ENCODE measurements around the gene EFNA5. TPM values are rescaled to one million over a fixed set of nuclear protein-coding genes. Genes with fewer than 3 reads are reported as not detected.

Gene EFNA5
- total and polyA plus RNA-seq, 2 of the 13 experiments (the other 11 are each of a cell fraction or from before 2014, with no cell fraction given): not detected

- TF ChIP-seq ZNF18 (CRISPR knock-in tag; IDR thresholded peaks at IDR 0.05; ENCODE audit: insufficient replicate concordance) (no peak), ATRX (CRISPR knock-in tag; IDR thresholded peaks at IDR 0.05; ENCODE audit: borderline replicate concordance) (no peak), ASH2L (IDR thresholded peaks at IDR 0.05; ENCODE audit: insufficient read length, low read depth, low read length) (no peak), ZFX (CRISPR knock-in tag; IDR thresholded peaks at IDR 0.05; ENCODE audit: low read depth) (no peak), ZNF652 (CRISPR knock-in tag; IDR thresholded peaks at IDR 0.05; ENCODE audit: borderline replicate concordance, low read depth) (no peak), ZNF614 (CRISPR knock-in tag; IDR thresholded peaks at IDR 0.05; ENCODE audit: borderline replicate concordance) (no peak), SIX4 (CRISPR knock-in tag; IDR thresholded peaks at IDR 0.05) (no peak)
Observed at GRCh38 chr5:107675201-107675600, 4.5 kb upstream of the EFNA5 start (continued).

GRCh38 chr5:107674655-107675054 is 3.9 kb upstream of the EFNA5 start:
- intact Hi-C loops (cut with micrococcal nuclease; ENCODE audit: unreplicated experiment): loop anchor here (5.0 to 10.0 kb wide), 2 partner anchors 670 to 1407 kb away; no protein-coding TSS in a partner anchor
- Histone ChIP-seq H3K27me3 (ENCODE audit: control insufficient read depth in 1 of 2, insufficient read depth in 2 of 2, low read length in 2 of 2) (peaks cover 0 to 24% of the 10 kb centered on the region in 2 experiments; a peak in 4 of 5 replicates), H3K4me2 (ENCODE audit: low read depth, low read length) (no peak overlapping the region), H3K27ac (ENCODE audit: extremely low read length, insufficient read depth, low read length) (no peak overlapping the region), H3K9ac (ENCODE audit: insufficient read depth, low read depth, low read length) (no peak overlapping the region), H2AFZ (ENCODE audit: low read length) (no peak overlapping the region), H3K9me3 (ENCODE audit: low read length) (no peaks in the 10 kb centered on the region), H3K4me3 (replicated peaks in 1 of 3; ENCODE audit: insufficient read depth in 1 of 3, low read depth in 2 of 3, low read length in 3 of 3) (no peak overlapping the region), H3K36me3 (replicated peaks in 1 of 2; ENCODE audit: control insufficient read depth in 1 of 2, insufficient read depth in 2 of 2, low read length in 2 of 2) (no peaks in the 10 kb centered on the region), H3K79me2 (ENCODE audit: insufficient read depth, low read length) (no peaks in the 10 kb centered on the region), H4K20me1 (ENCODE audit: insufficient read depth, low read length) (no peaks in the 10 kb centered on the region), H3K4me1 (ENCODE audit: insufficient read depth, low read length) (peaks cover 15% of the 10 kb centered on the region)
- FAIRE-seq: no peak
- ATAC-seq: no peak
- CTCF ChIA-PET (ENCODE audit: low intra/inter-chr PET ratio, low total read pairs): no interaction called here
- no TSS peak for BruUV-seq (replicated peaks)
- in situ Hi-C loops (cut with HindIII; ENCODE audit: extremely low pct_ligation_motif_present, low pct_unique_long_range_greater_than_20kb): no loop called here
- no peak for DNase-seq (ENCODE audit: low spot score)
- POLR2A ChIA-PET: no interaction called here
- TF ChIP-seq BCLAF1 (IDR thresholded peaks at IDR 0.05) (no peak), NFYC (CRISPR knock-in tag; IDR thresholded peaks at IDR 0.05) (no peak), JUN (CRISPR knock-in tag; IDR thresholded peaks at IDR 0.05) (no peak)
- TF ChIP-seq, protein P1, sequence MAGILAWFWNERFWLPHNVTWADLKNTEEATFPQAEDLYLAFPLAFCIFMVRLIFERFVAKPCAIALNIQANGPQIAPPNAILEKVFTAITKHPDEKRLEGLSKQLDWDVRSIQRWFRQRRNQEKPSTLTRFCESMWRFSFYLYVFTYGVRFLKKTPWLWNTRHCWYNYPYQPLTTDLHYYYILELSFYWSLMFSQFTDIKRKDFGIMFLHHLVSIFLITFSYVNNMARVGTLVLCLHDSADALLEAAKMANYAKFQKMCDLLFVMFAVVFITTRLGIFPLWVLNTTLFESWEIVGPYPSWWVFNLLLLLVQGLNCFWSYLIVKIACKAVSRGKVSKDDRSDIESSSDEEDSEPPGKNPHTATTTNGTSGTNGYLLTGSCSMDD (CRISPR knock-in tag; IDR thresholded peaks at IDR 0.05): no peak
- under 1% methylated on average over 4 of the region's 4 CpGs for WGBS (ENCODE audit: low lambda C conversion rate)

Data from HepG2 (cell line).